Measurements from ENCODE around the gene TUBAL3. TPM values are rescaled to one million over a fixed set of nuclear protein-coding genes. Genes with fewer than 3 reads are reported as not detected.

Gene TUBAL3
- total RNA-seq, 4 donors from 2014 or later: 0.36 to 1.7 TPM; not detected in 2

DNA sequence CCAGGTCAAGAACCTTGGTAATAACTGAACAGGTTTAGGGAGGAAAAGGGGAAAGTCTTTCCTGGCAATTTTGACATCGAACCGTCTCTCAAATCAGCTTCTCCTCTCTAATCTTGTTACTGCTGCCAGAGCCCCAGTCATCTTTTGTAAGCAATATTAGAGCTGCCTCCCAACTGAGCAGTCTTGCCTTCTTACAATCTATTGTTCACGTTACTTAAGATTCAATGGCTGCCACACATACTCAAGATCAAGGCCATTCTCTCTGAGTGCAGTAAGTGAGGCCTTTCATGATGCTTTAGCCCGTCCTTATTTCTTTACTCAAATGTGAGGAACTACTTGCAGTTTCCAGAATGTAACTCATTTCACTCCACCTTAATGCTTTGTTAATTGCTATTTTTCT is 20.1 kb upstream of the TUBAL3 start:
- WGBS: 93% methylated on average over 3 of the region's 4 CpGs
- no peak for DNase-seq (ENCODE audit: low spot score in 2 of 2)
- H3K27ac ChIP-seq: no peak overlapping the region
- TF ChIP-seq, protein P1, sequence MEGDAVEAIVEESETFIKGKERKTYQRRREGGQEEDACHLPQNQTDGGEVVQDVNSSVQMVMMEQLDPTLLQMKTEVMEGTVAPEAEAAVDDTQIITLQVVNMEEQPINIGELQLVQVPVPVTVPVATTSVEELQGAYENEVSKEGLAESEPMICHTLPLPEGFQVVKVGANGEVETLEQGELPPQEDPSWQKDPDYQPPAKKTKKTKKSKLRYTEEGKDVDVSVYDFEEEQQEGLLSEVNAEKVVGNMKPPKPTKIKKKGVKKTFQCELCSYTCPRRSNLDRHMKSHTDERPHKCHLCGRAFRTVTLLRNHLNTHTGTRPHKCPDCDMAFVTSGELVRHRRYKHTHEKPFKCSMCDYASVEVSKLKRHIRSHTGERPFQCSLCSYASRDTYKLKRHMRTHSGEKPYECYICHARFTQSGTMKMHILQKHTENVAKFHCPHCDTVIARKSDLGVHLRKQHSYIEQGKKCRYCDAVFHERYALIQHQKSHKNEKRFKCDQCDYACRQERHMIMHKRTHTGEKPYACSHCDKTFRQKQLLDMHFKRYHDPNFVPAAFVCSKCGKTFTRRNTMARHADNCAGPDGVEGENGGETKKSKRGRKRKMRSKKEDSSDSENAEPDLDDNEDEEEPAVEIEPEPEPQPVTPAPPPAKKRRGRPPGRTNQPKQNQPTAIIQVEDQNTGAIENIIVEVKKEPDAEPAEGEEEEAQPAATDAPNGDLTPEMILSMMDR (IDR thresholded peaks at IDR 0.05): no peak
- TF ChIP-seq POLR2A (IDR thresholded peaks at IDR 0.05) (no peak), EP300 (IDR thresholded peaks at IDR 0.05) (no peak), POLR2AphosphoS5 (IDR thresholded peaks at IDR 0.05) (no peak)
- peaks cover 2% of the 10 kb centered on the region for H3K4me1 ChIP-seq
- H3K36me3 ChIP-seq: no peaks in the 10 kb centered on the region
- H3K27me3 ChIP-seq: no peaks in the 10 kb centered on the region
- no peaks in the 10 kb centered on the region for H3K9me3 ChIP-seq
- H3K4me3 ChIP-seq: no peak overlapping the region

- H3K4me1 ChIP-seq: peaks cover 2% of the 10 kb centered on the region
- no peaks in the 10 kb centered on the region for H3K9me3 ChIP-seq
- no peaks in the 10 kb centered on the region for H3K27me3 ChIP-seq
- no peak overlapping the region for H3K4me3 ChIP-seq
- H3K27ac ChIP-seq: no peak overlapping the region
- no peaks in the 10 kb centered on the region for H3K36me3 ChIP-seq
- no peak for DNase-seq (ENCODE audit: low spot score in 2 of 2)
- TF ChIP-seq POLR2AphosphoS5 (IDR thresholded peaks at IDR 0.05) (no peak), POLR2A (IDR thresholded peaks at IDR 0.05) (no peak), EP300 (IDR thresholded peaks at IDR 0.05) (no peak)
- TF ChIP-seq, protein P1 (IDR thresholded peaks at IDR 0.05): no peak
- 36% methylated on average over 2 of the region's 2 CpGs for WGBS
These were observed 19.1 kb upstream of the TUBAL3 start for GRCh38 chr10:5423771-5424170.

- H3K4me3 ChIP-seq: no peak overlapping the region
- peaks cover 2% of the 10 kb centered on the region for H3K4me1 ChIP-seq
- no peaks in the 10 kb centered on the region for H3K27me3 ChIP-seq
- no peak overlapping the region for H3K27ac ChIP-seq
- 83% methylated on average over 3 of the region's 3 CpGs for WGBS
- H3K36me3 ChIP-seq: no peaks in the 10 kb centered on the region
- H3K9me3 ChIP-seq: no peaks in the 10 kb centered on the region
- no peak for DNase-seq (ENCODE audit: low spot score in 2 of 2)
- TF ChIP-seq POLR2AphosphoS5 (IDR thresholded peaks at IDR 0.05) (no peak), POLR2A (IDR thresholded peaks at IDR 0.05) (no peak), EP300 (IDR thresholded peaks at IDR 0.05) (no peak)
- TF ChIP-seq, protein P1 (IDR thresholded peaks at IDR 0.05): no peak
These were observed 15.0 kb upstream of the TUBAL3 start for GRCh38 chr10:5419466-5420094.

- no peak overlapping the region for H3K4me3 ChIP-seq
- H3K27ac ChIP-seq: no peak overlapping the region
- H3K36me3 ChIP-seq: no peaks in the 10 kb centered on the region
- peaks cover 5% of the 10 kb centered on the region for H3K4me1 ChIP-seq
- no peaks in the 10 kb centered on the region for H3K27me3 ChIP-seq
- no peak for TF ChIP-seq POLR2A (IDR thresholded peaks at IDR 0.05)
- TF ChIP-seq, protein P1 (IDR thresholded peaks at IDR 0.05): no peak
- no peak for TF ChIP-seq EP300 (IDR thresholded peaks at IDR 0.05)
- DNase-seq (ENCODE audit: low spot score in 2 of 2): no peak
- no peaks in the 10 kb centered on the region for H3K9me3 ChIP-seq
These were observed 14.0 kb upstream of the TUBAL3 start for GRCh38 chr10:5418584-5418983.

DNA sequence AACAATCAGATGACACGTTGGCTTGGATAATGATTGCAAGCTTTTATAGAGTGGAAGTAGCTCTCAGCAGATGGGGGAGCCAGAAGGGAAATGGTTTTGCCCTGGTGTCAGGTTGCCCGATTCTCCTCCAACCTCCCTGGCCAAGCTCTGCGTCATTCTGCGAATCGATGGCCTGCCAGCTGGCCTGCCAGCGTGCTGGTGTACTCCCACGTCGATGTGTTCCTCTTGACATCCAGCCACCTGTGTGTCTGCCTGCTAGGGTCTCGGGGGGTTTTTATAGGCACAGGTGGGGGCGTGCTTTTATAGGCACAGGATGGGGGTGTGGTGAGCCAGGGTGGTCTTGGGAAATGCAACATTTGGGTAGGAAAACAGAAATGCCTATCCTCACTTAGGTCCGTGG is 12.4 kb upstream of the TUBAL3 start:
- 86% methylated on average over 10 of the region's 11 CpGs for WGBS
- Histone ChIP-seq H3K36me3 (no peaks in the 10 kb centered on the region), H3K4me1 (peaks cover 16% of the 10 kb centered on the region), H3K27me3 (no peaks in the 10 kb centered on the region), H3K9me3 (no peaks in the 10 kb centered on the region), H3K27ac (no peak overlapping the region), H3K4me3 (no peak overlapping the region)
- no peak for DNase-seq (ENCODE audit: low spot score in 2 of 2)
- TF ChIP-seq, protein P1 (IDR thresholded peaks at IDR 0.05): no peak
- TF ChIP-seq EP300 (IDR thresholded peaks at IDR 0.05) (no peak), POLR2AphosphoS5 (IDR thresholded peaks at IDR 0.05) (no peak), POLR2A (IDR thresholded peaks at IDR 0.05) (no peak)

All from suprapubic skin (tissue), 4 donors.